ENCODE results near the gene ATP6V0A1.

DNA sequence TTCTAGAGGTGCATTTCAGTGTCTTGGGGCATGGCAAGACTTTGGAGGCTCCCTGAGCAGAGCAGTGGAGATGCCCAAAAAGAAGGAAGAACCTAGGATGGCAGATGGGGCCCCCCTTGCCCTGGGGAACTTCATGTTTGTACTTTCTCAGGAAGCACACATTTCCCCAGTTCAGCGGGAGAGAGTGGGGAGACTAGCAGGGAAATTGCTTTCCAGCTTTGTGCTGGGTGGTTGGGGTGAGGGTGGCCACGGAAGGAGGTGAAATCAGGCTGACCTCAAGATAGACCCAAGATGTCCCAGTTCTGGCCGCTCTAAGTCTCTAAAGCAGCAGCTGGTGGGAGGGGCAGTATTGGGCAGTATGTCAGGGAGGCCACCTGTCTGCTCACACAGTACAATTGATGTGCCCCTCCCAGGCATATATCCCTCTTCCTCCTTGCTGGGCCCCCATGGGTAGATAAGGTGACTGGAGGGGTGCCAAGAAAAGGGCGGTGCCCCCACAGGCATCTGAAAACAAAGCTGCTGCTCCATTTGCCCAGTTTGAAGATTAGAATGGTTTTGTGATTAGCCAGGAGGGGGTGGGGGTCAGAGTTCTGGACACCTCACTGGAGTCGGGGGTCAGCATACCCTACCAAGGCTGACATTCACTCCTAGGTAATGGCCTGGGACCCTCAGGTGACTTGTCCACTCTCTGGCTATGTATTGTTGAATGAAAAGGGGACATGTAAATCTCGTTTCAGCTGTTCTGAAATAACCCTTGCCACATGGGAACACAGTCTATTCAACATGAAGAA lies 60.3 kb downstream of the ATP6V0A1 start:
- no peak for TF ChIP-seq YY1 (IDR thresholded peaks at IDR 0.05; ENCODE audit: insufficient read depth, insufficient read length)
- no peak for TF ChIP-seq ZNF274 (IDR thresholded peaks at IDR 0.05; ENCODE audit: low read depth, low read length)
- TF ChIP-seq SUZ12 (IDR thresholded peaks at IDR 0.05; ENCODE audit: extremely low read depth, insufficient read depth, insufficient read length): no peak

Data from NT2/D1 (cell line).